GM12878 (cell line): ENCODE results near the gene TOP2B. TPM values are rescaled to one million over a fixed set of nuclear protein-coding genes. Genes with fewer than 3 reads are reported as not detected.

Experiments used
- ATAC-seq: fragments of 200-7000 bp; cut with Tn5 transposase; 3 replicates; pipeline ENCODE4 v1.9.1; 2020; ENCODE audit warnings: mild to moderate bottlenecking, moderate library complexity
- BruUV-seq: library from RNA; stranded (reverse); fragments of 400-500 nt; replicated peaks from 2 replicates; lab custom pipeline; 2021; lab: Mats Ljungman, UMichigan
- CTCF ChIA-PET: fragments of 300-600 bp; sonication (Branson Sonifier 250); formaldehyde crosslinking; extraction: SDS; loops from one replicate; lab custom pipeline; 2021; ENCODE audit warnings: inconsistent platforms; lab: Yijun Ruan, JAX
- POLR2A ChIA-PET: fragments of 350-600 bp; formaldehyde crosslinking; extraction: SDS; loops from one replicate; lab custom pipeline; 2021; ENCODE audit warnings: inconsistent platforms; lab: Charles Lee
- RAD21 ChIA-PET: fragments of 300-600 bp; sonication (Branson Sonifier 250); formaldehyde crosslinking; loops from one replicate; lab custom pipeline; 2023; ENCODE audit warnings: antibody characterized with exemption; ENCODE audit not compliant: unreplicated experiment; lab: Charles Lee
- SMC1A ChIA-PET: fragments of 300-600 bp; sonication (Branson Sonifier 250); formaldehyde crosslinking; loops from one replicate; lab custom pipeline; 2023; ENCODE audit not compliant: unreplicated experiment, uncharacterized antibody; lab: Charles Lee
- DNase-seq: peaks from one replicate; pipeline ENCODE4 v3.0.0-alpha.2; 2011; ENCODE audit warnings: low read depth, low spot score
- FAIRE-seq: peaks from 3 replicates; lab custom pipeline; 2011; peaks lifted over from hg19 to GRCh38; lab: Jason Lieb, UNC
- H2AFZ ChIP-seq: 2 replicates; pipeline ENCODE4 v1.6.0; 2011; ENCODE audit warnings: low read depth, low read length, control low read depth; ENCODE audit not compliant: control insufficient read depth
- H3K27ac ChIP-seq: 2 replicates; pipeline ENCODE4 v1.5.1; 2011; ENCODE audit warnings: control low read depth; ENCODE audit not compliant: control insufficient read depth, insufficient read depth
- H3K27me3 ChIP-seq, 2 experiments: replicated peaks in 1 of 2; 2 replicates each; pipeline versions ENCODE4 v1.6.0 to v1.6.1; 2011; ENCODE audit warnings: low read length in 1 of 2; ENCODE audit not compliant: control insufficient read depth in 2 of 2, insufficient read depth in 2 of 2
- H3K36me3 ChIP-seq, 2 experiments: 2 replicates each; pipeline ENCODE4 v1.5.1; 2011; ENCODE audit warnings: low read length in 1 of 2; ENCODE audit not compliant: control insufficient read depth in 2 of 2, insufficient read depth in 2 of 2
- H3K4me1 ChIP-seq: 2 replicates; pipeline ENCODE4 v1.6.1; 2011; ENCODE audit warnings: mild to moderate bottlenecking, low read length, moderate library complexity, mixed read lengths; ENCODE audit not compliant: control insufficient read depth, insufficient read depth
- H3K4me2 ChIP-seq: 2 replicates; pipeline ENCODE4 v1.6.0; 2011; ENCODE audit warnings: control low read depth; ENCODE audit not compliant: control insufficient read depth, insufficient read depth
- H3K4me3 ChIP-seq: fragments of 200-600 bp; sonication (generic); 2 replicates; pipeline ENCODE4 v1.5.1; 2016
- H3K79me2 ChIP-seq: 2 replicates; pipeline ENCODE4 v1.6.0; 2011; ENCODE audit warnings: low read length; ENCODE audit not compliant: control insufficient read depth, insufficient read depth
- H3K9ac ChIP-seq: 2 replicates; pipeline ENCODE4 v1.8.0; 2011; ENCODE audit warnings: low read length, control low read depth, mixed read lengths; ENCODE audit not compliant: control insufficient read depth, insufficient read depth
- H3K9me3 ChIP-seq: replicated peaks from 3 replicates; pipeline ENCODE4 v1.5.1; 2011; ENCODE audit warnings: mild to moderate bottlenecking, low read length; ENCODE audit not compliant: control insufficient read depth, insufficient read depth
- H4K20me1 ChIP-seq: 2 replicates; pipeline ENCODE4 v1.6.0; 2011; ENCODE audit not compliant: control insufficient read depth, insufficient read depth
- BCL11A ChIP-seq: IDR thresholded peaks from 2 replicates; pipeline ENCODE4 v1.6.1; 2011; ENCODE audit warnings: low read depth, low read length
- CHD2 ChIP-seq: IDR thresholded peaks from 2 replicates; pipeline ENCODE4 v1.6.1; 2011; ENCODE audit warnings: low read depth, low read length, improper control_type of control experiment, borderline replicate concordance
- DPF2 ChIP-seq: fragments of 450-650 bp; IDR thresholded peaks from 2 replicates; pipeline ENCODE4 v1.6.1; 2017; ENCODE audit warnings: mild to moderate bottlenecking
- MYB ChIP-seq: fragments of 150-350 bp; IDR thresholded peaks from 2 replicates; pipeline ENCODE4 v1.6.1; 2014; ENCODE audit warnings: mild to moderate bottlenecking, low read depth, low read length, borderline replicate concordance
- NFYA ChIP-seq: IDR thresholded peaks from 2 replicates; pipeline ENCODE4 v1.6.1; 2011; ENCODE audit warnings: low read depth, mild to moderate bottlenecking, low read length, improper control_type of control experiment, borderline replicate concordance
- RFX5 ChIP-seq: IDR thresholded peaks from 2 replicates; pipeline ENCODE4 v1.6.1; 2011; ENCODE audit warnings: low read depth, low read length, improper control_type of control experiment
- TAF1 ChIP-seq: IDR thresholded peaks from 2 replicates; pipeline ENCODE4 v1.6.1; 2011; ENCODE audit warnings: mild to moderate bottlenecking, low read depth, low read length, borderline replicate concordance
- ZNF207 ChIP-seq: fragments of 450-650 bp; IDR thresholded peaks from 2 replicates; pipeline ENCODE4 v1.6.1; 2014; ENCODE audit warnings: antibody characterized with exemption, mild to moderate bottlenecking, borderline replicate concordance
- WGBS: methylation state at CpG from one replicate; pipeline ENCODE4 v1.1.6; 2016; ENCODE audit warnings: low lambda C conversion rate; ENCODE audit not compliant: insufficient replicate concordance, insufficient coverage; ENCODE audit errors: missing lambda C conversion rate; 5-methylcytosine and 5-hydroxymethylcytosine counted together
- in situ Hi-C: fragments of 300-500 bp; cut with MboI; formaldehyde crosslinking; loops from 9 replicates; pipeline ENCODE4 v1.14.3; 2018; ENCODE audit warnings: mixed read lengths
- intact Hi-C: fragments of 100-400 bp; cut with micrococcal nuclease; formaldehyde crosslinking; loops from one replicate; pipeline ENCODE4 v1.14.2; 2022; ENCODE audit not compliant: unreplicated experiment
- polyA plus RNA-seq, 11 experiments: library from polyadenylated mRNA; depleted of rRNA in 4 of 11; unstranded in 6 of 11; stranded (reverse) in 5 of 11; fragments of >200 nt; fragmentation: Nextera tagmentation in 4 of 11; fragmentation: Illumina TruSeq in 1 of 11; extraction: Ambion mirVana in 4 of 11; extraction: Trizol in 1 of 11; gene quantifications; 1 replicate in 1 of 11; 2 replicates in 10 of 11; pipeline versions ENCODE4 v1.2.1 to v1.2.3, GENCODE V29; 2011 to 2016; ENCODE audit warnings: inconsistent platforms in 2 of 11, missing spikeins in 2 of 11, low read depth in 1 of 11
- total RNA-seq, 4 experiments: library from RNA; depleted of rRNA in 3 of 4; stranded (reverse); fragments of >200 nt in 3 of 4; fragmentation: Illumina TruSeq in 1 of 4; extraction: Trizol in 1 of 4; gene quantifications; 2 replicates each; pipeline versions ENCODE4 v1.2.1 to v1.2.3, GENCODE V29; 2013 to 2021
- TF ChIP-seq, protein P1 (sequence below): fragments of 450-650 bp; conservative IDR thresholded peaks from 2 replicates; pipeline ENCODE4 v1.6.1; 2017; ENCODE audit warnings: mild to moderate bottlenecking, moderate library complexity
- TF ChIP-seq, protein P2 (sequence below): fragments of 150-350 bp; IDR thresholded peaks from 2 replicates; pipeline ENCODE4 v1.6.1; 2014; ENCODE audit warnings: mild to moderate bottlenecking, low read depth, low read length
- TF ChIP-seq, protein P3 (sequence below), 3 experiments: IDR thresholded peaks in 2 of 3; conservative IDR thresholded peaks in 1 of 3; 2 replicates each; pipeline ENCODE4 v1.5.1; 2011; ENCODE audit warnings: low read depth in 3 of 3, low read length in 3 of 3, mild to moderate bottlenecking in 3 of 3, control low read depth in 2 of 3, moderate library complexity in 2 of 3, inconsistent platforms in 1 of 3, mixed read lengths in 1 of 3; ENCODE audit not compliant: control insufficient read depth in 2 of 3, insufficient read depth in 1 of 3; ENCODE audit errors: extremely low read depth in 1 of 3
- TF ChIP-seq, protein P4 (sequence below): fragments of 450-650 bp; IDR thresholded peaks from 2 replicates; pipeline ENCODE4 v1.6.1; 2016; ENCODE audit warnings: mild to moderate bottlenecking

The TOP2B gene
- total and polyA plus RNA-seq, 10 of the 15 experiments (the other 5 are each of a cell fraction or from before 2014, with no cell fraction given): 28.6 to 134 (median 83.4) TPM

DNA sequence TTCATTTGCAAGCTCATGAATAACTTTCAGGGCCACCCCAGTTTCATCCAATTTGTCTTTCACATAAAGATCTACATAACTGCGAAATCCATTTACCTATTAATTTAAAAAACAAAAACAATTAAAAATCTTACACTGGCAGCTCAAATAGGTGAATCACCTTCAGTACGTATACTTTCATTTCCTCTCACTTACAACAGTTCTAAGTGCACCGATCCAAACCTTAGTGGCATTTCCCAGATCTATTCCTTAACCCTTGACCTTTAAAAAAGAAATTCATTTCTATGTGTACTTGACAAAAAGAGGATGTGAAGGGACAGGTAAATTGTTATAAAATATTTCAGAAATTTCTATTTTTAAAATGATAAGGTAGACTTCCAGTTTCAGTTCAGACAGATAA is 30.8 kb downstream of the TOP2B start:
- H3K27ac ChIP-seq: no peak overlapping the region
- H3K9me3 ChIP-seq: no peaks in the 10 kb centered on the region
- no TSS peak for BruUV-seq
- ATAC-seq: no peak
- no peak overlapping the region for H3K9ac ChIP-seq
- ChIA-PET SMC1A (interaction anchor here (1.0 to 2.3 kb wide), 5 partner anchors 14 to 43 kb away, joined by 3 to 9 read pairs (median 3); no protein-coding TSS in a partner anchor), RAD21 (interaction anchor here (1.2 kb wide), 1 partner anchor 95 kb away, joined by 4 read pairs; no protein-coding TSS in a partner anchor), POLR2A (interaction anchor here (0.7 kb wide), 1 partner anchor 125 kb away, joined by 3 read pairs; no protein-coding TSS in a partner anchor), CTCF (interaction anchor here (1.4 to 4.4 kb wide), 2 partner anchors 15 to 223 kb away, joined by 4 to 32 read pairs; no protein-coding TSS in a partner anchor)
- no peak overlapping the region for H2AFZ ChIP-seq
- no peaks in the 10 kb centered on the region for H3K27me3 ChIP-seq
- no peak overlapping the region for H3K4me2 ChIP-seq
- in situ Hi-C loops (no loop called here), intact Hi-C loops (no loop called here)
- 55% methylated on average over 3 of the region's 3 CpGs for WGBS
- no peaks in the 10 kb centered on the region for H3K79me2 ChIP-seq
- no peak for TF ChIP-seq DPF2
- TF ChIP-seq MYB: no peak
- no peak for TF ChIP-seq BCL11A
- no peak for TF ChIP-seq TAF1
- no peak for TF ChIP-seq ZNF207
- TF ChIP-seq, protein P1, sequence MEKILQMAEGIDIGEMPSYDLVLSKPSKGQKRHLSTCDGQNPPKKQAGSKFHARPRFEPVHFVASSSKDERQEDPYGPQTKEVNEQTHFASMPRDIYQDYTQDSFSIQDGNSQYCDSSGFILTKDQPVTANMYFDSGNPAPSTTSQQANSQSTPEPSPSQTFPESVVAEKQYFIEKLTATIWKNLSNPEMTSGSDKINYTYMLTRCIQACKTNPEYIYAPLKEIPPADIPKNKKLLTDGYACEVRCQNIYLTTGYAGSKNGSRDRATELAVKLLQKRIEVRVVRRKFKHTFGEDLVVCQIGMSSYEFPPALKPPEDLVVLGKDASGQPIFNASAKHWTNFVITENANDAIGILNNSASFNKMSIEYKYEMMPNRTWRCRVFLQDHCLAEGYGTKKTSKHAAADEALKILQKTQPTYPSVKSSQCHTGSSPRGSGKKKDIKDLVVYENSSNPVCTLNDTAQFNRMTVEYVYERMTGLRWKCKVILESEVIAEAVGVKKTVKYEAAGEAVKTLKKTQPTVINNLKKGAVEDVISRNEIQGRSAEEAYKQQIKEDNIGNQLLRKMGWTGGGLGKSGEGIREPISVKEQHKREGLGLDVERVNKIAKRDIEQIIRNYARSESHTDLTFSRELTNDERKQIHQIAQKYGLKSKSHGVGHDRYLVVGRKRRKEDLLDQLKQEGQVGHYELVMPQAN: no peak
- TF ChIP-seq, protein P2, sequence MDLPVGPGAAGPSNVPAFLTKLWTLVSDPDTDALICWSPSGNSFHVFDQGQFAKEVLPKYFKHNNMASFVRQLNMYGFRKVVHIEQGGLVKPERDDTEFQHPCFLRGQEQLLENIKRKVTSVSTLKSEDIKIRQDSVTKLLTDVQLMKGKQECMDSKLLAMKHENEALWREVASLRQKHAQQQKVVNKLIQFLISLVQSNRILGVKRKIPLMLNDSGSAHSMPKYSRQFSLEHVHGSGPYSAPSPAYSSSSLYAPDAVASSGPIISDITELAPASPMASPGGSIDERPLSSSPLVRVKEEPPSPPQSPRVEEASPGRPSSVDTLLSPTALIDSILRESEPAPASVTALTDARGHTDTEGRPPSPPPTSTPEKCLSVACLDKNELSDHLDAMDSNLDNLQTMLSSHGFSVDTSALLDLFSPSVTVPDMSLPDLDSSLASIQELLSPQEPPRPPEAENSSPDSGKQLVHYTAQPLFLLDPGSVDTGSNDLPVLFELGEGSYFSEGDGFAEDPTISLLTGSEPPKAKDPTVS: no peak
- TF ChIP-seq, protein P3, sequence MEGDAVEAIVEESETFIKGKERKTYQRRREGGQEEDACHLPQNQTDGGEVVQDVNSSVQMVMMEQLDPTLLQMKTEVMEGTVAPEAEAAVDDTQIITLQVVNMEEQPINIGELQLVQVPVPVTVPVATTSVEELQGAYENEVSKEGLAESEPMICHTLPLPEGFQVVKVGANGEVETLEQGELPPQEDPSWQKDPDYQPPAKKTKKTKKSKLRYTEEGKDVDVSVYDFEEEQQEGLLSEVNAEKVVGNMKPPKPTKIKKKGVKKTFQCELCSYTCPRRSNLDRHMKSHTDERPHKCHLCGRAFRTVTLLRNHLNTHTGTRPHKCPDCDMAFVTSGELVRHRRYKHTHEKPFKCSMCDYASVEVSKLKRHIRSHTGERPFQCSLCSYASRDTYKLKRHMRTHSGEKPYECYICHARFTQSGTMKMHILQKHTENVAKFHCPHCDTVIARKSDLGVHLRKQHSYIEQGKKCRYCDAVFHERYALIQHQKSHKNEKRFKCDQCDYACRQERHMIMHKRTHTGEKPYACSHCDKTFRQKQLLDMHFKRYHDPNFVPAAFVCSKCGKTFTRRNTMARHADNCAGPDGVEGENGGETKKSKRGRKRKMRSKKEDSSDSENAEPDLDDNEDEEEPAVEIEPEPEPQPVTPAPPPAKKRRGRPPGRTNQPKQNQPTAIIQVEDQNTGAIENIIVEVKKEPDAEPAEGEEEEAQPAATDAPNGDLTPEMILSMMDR (IDR thresholded peaks at IDR 0.05 in 2 of 3, conservative IDR thresholded peaks at IDR 0.05 in 1 of 3; ENCODE audit: control insufficient read depth in 2 of 3, extremely low read depth in 1 of 3, insufficient read depth in 1 of 3, low read depth in 3 of 3, low read length in 3 of 3): no peak
- TF ChIP-seq, protein P4, sequence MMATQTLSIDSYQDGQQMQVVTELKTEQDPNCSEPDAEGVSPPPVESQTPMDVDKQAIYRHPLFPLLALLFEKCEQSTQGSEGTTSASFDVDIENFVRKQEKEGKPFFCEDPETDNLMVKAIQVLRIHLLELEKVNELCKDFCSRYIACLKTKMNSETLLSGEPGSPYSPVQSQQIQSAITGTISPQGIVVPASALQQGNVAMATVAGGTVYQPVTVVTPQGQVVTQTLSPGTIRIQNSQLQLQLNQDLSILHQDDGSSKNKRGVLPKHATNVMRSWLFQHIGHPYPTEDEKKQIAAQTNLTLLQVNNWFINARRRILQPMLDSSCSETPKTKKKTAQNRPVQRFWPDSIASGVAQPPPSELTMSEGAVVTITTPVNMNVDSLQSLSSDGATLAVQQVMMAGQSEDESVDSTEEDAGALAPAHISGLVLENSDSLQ: no peak
- no peak for TF ChIP-seq CHD2
- no peak for TF ChIP-seq RFX5
- TF ChIP-seq NFYA: no peak
- H4K20me1 ChIP-seq: no peaks in the 10 kb centered on the region
- H3K4me1 ChIP-seq: no peaks in the 10 kb centered on the region
- no peak overlapping the region for H3K4me3 ChIP-seq
- no peak for FAIRE-seq
- DNase-seq: no peak
- peaks cover 1 to 20% of the 10 kb centered on the region in 2 experiments for H3K36me3 ChIP-seq
